ENCODE results near the gene PHLDA1. TPM values are rescaled to one million over a fixed set of nuclear protein-coding genes. Genes with fewer than 3 reads are reported as not detected.

Gene PHLDA1
- total RNA-seq, 1 experiment from 2014 or later, result 159 TPM

DNA sequence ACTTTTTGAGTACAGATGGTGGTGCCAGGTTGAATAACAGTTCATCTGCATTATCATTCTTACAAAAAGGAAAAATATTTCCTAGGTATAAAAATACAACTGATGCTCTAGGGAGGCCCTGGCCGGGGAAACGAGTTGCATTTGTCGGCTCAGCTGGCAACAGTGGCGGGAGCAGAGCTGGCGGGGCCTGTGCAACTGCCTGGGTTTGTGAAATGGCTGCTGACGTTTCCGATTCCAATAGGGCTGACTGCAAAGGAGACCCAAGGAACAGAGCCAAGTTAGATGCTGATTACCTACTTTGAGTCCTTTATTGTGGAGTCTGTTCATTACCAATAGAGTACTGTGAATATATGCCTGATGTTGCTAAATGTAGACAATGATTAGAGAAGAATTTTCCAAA is 25.8 kb upstream of the PHLDA1 start:
- ATAC-seq, result no peak
- ChIA-PET CTCF (no interaction called here), POLR2A (no interaction called here)
- BruUV-seq (replicated peaks), result no TSS peak
- Histone ChIP-seq H3K4me1 (ENCODE audit: control insufficient read depth, insufficient read depth, low read length) (peaks cover 6% of the 10 kb centered on the region; the same call in 1 of the 2 replicates), H3K27ac (ENCODE audit: low read length) (no peak overlapping the region), H3K36me3 (ENCODE audit: control insufficient read depth, insufficient read depth, low read length) (peaks cover 69% of the 10 kb centered on the region), H3K4me3 (ENCODE audit: low read depth in 2 of 2, low read length in 2 of 2) (no peak overlapping the region), H3K9me3 (ENCODE audit: control insufficient read depth, insufficient read depth, low read depth, low read length) (no peaks in the 10 kb centered on the region), H3K27me3 (ENCODE audit: control insufficient read depth, insufficient read depth, low read length) (no peaks in the 10 kb centered on the region)
- TF ChIP-seq SIN3A (IDR thresholded peaks at IDR 0.05; ENCODE audit: borderline replicate concordance, insufficient read depth, low read depth, low read length), result no peak
- in situ Hi-C loops (cut with HindIII; ENCODE audit: low pct_unique_long_range_greater_than_20kb, low sequenced_read_pairs) (no loop called here), intact Hi-C loops (cut with micrococcal nuclease; ENCODE audit: unreplicated experiment) (no loop called here)
- DNase-seq (ENCODE audit: low read depth, low spot score), result no peak

- peaks cover 2% of the 10 kb centered on the region; the same call in 1 of the 2 replicates for H3K4me1 ChIP-seq (ENCODE audit: control insufficient read depth, insufficient read depth, low read length)
- ChIA-PET CTCF (no interaction called here), POLR2A (no interaction called here)
- peaks cover 62% of the 10 kb centered on the region for H3K36me3 ChIP-seq (ENCODE audit: control insufficient read depth, insufficient read depth, low read length)
- ATAC-seq (no peak), DNase-seq (ENCODE audit: low read depth, low spot score) (no peak)
- intact Hi-C loops (cut with micrococcal nuclease; ENCODE audit: unreplicated experiment), result no loop called here
- H3K27me3 ChIP-seq (ENCODE audit: control insufficient read depth, insufficient read depth, low read length), result no peaks in the 10 kb centered on the region
- H3K4me3 ChIP-seq (ENCODE audit: low read depth in 2 of 2, low read length in 2 of 2), result no peak overlapping the region
- no peak overlapping the region for H3K27ac ChIP-seq (ENCODE audit: low read length)
- in situ Hi-C loops (cut with HindIII; ENCODE audit: low pct_unique_long_range_greater_than_20kb, low sequenced_read_pairs), result no loop called here
- TF ChIP-seq CTCF (IDR thresholded peaks at IDR 0.05) (peak; percentile 13; the same call in 1 of the 2 replicates), POLR2AphosphoS5 (IDR thresholded peaks at IDR 0.05; ENCODE audit: low read depth, low read length) (no peak), SIN3A (IDR thresholded peaks at IDR 0.05; ENCODE audit: borderline replicate concordance, insufficient read depth, low read depth, low read length) (no peak), TCF7L2 (IDR thresholded peaks at IDR 0.05; ENCODE audit: low read depth, low read length) (no peak), REST (IDR thresholded peaks at IDR 0.05; ENCODE audit: insufficient read depth in 1 of 2, low read depth in 2 of 2, low read length in 1 of 2) (no peak)
- H3K9me3 ChIP-seq (ENCODE audit: control insufficient read depth, insufficient read depth, low read depth, low read length), result no peaks in the 10 kb centered on the region
- BruUV-seq (replicated peaks), result no TSS peak
Observed at GRCh38 chr12:76055393-76055792, 23.8 kb upstream of the PHLDA1 start.

DNA sequence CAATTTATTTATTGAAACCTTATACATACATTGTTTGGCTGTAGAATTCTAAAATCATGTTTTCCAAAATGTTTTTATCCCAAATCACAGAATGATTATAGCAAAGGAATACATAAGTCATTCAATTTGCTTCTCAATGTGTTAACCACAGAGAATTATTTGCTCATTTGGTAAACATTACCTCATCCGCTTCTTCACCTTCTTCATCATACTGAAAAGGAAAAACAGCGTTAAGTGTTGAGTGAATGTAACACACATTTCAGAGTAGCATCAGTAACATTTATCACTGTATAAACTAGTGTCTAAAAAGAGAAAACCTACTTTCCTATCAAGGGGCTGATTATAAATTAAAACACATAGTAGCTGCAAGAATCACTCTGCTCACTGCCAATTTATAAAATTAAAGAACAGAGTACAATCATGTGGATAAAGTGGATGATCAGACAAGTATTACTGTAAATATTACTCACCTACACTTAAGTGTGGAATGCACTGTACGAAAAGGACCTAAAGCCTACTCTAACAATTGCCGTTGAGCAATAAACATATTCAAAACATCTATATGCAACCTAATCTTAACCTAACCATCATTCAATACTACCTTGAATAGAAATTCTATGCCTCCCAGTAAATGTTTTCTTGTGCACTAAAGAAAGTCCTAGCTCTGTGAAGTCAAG is 18.1 kb upstream of the PHLDA1 start:
- Histone ChIP-seq H3K4me1 (ENCODE audit: control insufficient read depth, insufficient read depth, low read length) (peaks cover 2% of the 10 kb centered on the region; the same call in 1 of the 2 replicates), H3K27ac (ENCODE audit: low read length) (no peak overlapping the region), H3K4me3 (ENCODE audit: low read depth in 2 of 2, low read length in 2 of 2) (no peak overlapping the region), H3K27me3 (ENCODE audit: control insufficient read depth, insufficient read depth, low read length) (no peaks in the 10 kb centered on the region), H3K36me3 (ENCODE audit: control insufficient read depth, insufficient read depth, low read length) (peaks cover 77% of the 10 kb centered on the region), H3K9me3 (ENCODE audit: control insufficient read depth, insufficient read depth, low read depth, low read length) (no peaks in the 10 kb centered on the region)
- no TSS peak for BruUV-seq (replicated peaks)
- ATAC-seq (no peak), DNase-seq (ENCODE audit: low read depth, low spot score) (no peak)
- TF ChIP-seq REST (IDR thresholded peaks at IDR 0.05; ENCODE audit: insufficient read depth in 1 of 2, low read depth in 2 of 2, low read length in 1 of 2), result no peak
- TF ChIP-seq POLR2AphosphoS5 (IDR thresholded peaks at IDR 0.05; ENCODE audit: low read depth, low read length), result no peak
- TF ChIP-seq CTCF (IDR thresholded peaks at IDR 0.05), result no peak
- TF ChIP-seq SIN3A (IDR thresholded peaks at IDR 0.05; ENCODE audit: borderline replicate concordance, insufficient read depth, low read depth, low read length), result no peak
- TF ChIP-seq TCF7L2 (IDR thresholded peaks at IDR 0.05; ENCODE audit: low read depth, low read length), result no peak
- intact Hi-C loops (cut with micrococcal nuclease; ENCODE audit: unreplicated experiment) (no loop called here), in situ Hi-C loops (cut with HindIII; ENCODE audit: low pct_unique_long_range_greater_than_20kb, low sequenced_read_pairs) (no loop called here)
- CTCF ChIA-PET, result no interaction called here
- POLR2A ChIA-PET, result no interaction called here

All from Panc1 (cell line).